Stimulated activated CD4-positive, alpha-beta T cell treated with anti-CD3 and anti-CD28 coated beads, Interleukin-4, amount 100 ng/mL, for 24 hours (primary cell): Measurements from ENCODE around the gene GDI2.
A peak's percentile ranks its signal among the peaks of the same experiment; 100 is the strongest.
"Not testable (repeated sequence)": the region's sequence is repeated elsewhere in the genome, so short reads cannot be mapped to it uniquely, and the experiment has no call there.

Source experiments
- DNase-seq: peaks from one replicate; pipeline ENCODE4 v3.0.0-alpha.2; 2020

GDI2 gene

DNA sequence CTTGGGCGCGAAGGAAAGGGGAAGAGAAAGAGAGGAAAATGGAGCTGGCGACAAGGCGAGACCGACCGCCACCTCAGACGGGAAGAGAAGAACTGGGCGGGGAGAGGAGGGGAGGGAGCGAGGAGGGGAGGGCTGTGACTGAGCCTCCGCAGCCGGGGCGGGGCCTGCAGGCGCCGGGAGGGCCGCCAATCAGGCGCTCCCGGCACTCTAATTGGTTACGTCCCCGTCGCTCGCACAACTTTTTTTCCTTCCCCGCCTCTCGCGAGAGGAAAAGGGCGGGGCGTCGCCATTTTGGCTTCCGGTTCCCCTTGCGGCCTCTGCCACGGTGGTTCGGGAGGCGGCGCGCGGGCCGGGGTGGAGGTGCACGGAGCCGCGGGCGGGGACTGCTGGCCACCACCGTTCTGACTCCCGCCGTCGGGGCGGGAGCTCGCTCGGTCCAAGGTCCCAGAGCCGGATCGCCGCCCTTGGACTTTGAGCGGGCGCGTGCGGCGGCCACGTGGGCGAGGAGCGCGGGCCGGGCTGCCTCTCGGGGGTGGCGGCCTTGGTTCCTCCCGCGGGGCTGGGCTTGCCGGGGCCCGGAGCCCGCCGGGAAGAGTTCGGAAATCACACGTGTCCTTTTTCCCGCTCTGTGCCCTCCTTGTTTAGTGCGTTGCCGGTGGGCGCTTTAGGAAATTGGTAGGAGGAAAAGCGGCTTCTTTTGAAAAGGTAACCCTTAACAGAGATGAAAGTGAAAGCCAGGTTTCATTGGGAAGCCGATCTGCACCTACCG lies at the start of gene GDI2:
GDI2 (minus strand) TSS at position 94 of the 769 bp plus-strand sequence. CDS start 176 bp downstream, outside the sequence.
- DNase-seq = peak; percentile 97

DNA sequence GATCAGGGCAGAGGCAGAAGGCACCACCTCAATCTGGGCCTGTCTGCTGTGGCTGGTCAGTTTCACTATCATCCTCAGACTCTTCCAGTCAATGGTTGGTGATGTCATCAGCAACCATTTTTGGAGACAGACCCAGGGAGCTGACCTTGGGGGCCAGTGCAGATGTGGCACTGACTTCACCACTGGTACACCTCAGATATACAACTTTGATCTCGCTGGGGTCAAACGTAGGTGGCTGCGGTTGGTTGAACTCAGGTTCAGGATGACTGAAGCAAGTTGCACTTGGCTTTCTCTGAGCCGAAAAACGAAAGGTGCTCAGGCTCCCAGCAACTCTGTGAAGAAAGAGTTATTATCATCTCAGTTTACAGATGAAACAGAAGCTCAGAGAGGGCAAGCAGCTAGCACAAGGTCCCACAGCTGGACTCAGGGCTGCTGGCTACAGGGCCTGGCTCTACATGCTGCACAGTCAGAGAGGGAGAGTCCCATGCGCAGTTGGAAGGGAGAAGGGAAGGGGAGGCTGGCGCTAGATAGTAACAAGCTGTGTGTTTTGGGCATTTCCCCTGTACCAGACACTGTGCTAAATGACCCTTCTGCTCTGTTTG lies 49.2 kb upstream of the GDI2 start:
- DNase-seq = no peak

DNA sequence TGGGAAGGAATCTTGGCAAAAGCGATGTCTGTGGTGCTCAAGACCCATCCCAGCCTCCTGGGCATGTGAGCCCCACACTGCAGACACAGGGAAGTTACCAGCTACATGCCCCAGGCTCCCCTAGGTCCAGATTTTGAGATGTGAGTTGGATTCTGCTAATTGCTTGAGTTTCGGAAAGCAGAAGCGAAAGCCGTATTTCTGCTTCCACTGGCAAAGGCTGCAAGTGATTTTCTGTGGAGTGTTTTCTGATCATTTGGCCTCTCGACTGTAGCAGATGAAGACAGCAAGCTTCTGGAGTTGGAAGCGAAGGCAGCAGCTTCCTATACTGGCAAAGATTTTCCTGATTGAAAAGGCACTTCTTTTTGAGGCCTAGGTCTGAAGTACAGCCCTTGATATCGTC lies 46.8 kb upstream of the GDI2 start:
- DNase-seq = no peak

DNA sequence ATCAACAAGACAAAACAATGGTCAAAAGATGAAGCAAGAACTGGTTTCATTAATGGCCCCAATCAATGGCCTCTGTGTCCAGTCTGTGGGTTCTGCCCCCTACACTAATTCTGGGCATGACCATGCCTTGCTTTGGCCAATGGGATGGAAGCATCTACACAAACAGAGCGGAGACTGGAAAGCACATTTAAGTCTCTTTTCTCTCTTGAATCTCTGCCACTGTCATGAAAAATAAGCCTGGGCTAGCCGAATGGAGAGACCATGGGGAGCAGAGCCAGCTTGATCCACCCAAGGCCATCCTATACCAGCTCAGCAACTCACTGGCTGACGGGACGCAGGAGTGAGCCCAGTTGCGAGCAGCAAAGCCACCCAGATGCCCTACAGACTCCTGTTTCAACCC lies 45.6 kb upstream of the GDI2 start:
- DNase-seq = no peak

DNA sequence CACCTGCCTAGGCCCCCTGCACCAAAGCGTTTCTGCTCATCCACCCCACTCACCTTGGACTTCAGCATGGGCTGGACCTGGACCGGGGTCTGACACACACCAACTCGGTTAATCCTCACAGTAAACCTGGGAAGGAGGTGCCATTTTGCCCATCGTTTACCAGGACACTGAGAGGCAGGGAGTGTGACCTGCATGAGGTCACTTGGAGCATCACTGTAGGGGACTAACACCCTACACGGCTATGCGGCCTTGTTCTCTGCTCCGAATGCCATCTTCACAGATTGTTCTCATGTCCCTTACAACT lies 43.4 kb upstream of the GDI2 start:
- no peak for DNase-seq

DNA sequence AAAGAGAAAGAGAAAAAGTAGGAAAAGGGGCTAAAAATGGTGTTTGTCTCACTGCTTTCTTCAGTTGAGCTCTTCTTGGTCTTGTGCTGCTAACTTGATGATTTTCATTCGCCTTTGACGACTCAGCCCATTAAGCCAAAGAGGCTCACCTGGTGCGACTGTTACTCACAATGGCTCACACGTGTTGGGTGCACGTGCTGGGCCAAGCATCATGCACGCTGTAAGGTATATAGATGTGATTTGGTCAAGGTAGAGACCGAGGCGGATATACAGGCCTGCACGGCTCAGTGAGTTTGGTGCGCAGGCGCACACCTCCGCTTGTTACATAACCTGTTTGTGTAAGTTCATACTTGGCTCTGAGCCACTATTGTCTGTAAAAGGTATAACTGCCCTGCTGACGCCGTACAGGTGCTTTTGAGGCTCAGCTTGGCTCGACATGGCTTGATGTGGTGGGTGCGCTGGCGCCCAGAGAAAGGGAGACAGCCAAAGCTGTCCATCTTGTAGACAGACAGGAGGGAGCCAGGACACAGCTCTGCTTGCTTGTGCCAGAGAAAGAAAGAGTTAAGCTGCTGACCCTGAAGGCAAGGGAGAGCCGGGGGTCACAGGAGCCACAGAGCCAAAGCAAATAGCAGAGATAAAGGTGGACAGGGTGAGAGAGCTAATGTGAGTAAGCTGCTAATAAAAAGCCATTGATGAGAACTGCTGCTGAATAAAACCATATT lies 42.9 kb upstream of the GDI2 start:
- DNase-seq = no peak

DNA sequence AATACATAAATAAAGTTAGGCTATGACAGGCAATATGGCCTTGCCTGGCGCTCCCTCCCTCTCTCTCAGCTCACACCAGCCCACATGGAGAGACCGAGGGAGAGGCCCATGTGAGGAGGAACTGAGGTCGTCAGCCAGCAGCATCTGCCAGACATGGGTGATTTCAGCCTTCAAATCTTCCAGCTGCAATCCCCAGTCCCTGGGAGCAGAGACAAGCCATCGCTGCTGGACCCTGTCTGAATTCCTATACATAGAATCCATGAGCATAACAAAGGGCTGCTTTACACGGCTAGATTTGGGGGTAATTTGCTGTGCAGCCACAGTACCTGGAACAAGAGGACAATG lies 40.9 kb upstream of the GDI2 start:
- DNase-seq = no peak

DNA sequence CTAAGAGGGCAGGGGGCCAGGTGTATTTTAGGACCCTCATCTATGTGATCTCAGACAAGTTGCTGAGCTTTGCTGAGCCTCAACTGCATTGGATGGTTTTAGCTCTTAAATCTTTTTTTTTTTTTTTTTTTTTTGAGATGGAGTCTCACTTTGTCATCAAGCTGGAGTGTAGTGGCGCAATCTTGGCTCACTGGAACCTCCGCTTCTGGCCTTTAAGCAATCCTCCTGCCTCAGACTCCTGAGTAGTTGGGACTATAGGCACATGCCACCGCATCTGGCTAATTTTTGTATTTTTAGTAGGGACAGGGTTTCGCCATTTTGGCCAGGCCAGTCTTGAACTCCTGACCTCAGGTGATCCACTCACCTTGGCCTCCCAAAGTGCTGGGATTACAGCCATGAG lies 33.4 kb upstream of the GDI2 start:
- DNase-seq = not testable (repeated sequence)

DNA sequence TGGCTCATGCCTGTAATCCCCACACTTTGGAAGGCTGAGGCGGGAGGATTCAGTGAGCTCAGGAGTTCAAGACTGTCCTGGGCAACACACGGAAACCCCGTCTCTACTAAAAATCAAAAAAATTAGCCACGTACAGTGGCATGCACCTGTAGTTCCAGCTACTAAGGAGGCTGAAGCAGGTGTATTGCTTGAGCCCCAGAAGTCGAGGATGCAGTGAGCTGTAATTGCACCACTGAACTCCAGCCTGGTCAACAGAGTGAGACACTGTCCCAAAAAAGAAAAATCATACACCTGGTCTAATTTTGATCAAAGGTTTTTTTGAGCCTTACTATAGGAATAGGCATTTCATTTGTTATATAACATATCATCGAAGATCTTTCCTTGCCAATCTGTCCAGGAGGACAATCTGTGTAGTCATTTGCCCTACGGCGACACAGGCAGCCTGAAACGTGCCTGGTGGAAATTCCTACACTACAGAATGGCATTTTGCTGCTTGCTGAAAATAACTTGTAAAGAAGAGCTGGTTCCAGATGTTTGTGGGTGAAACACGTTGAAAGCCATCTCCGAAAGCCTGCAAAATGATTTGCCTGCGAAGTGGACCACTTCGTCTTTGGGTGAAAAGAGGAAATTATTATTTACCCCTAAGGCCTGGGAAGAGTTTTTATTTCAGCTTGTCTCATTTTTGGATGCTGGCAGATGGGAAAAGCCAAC lies 31.3 kb upstream of the GDI2 start:
- no peak for DNase-seq

DNA sequence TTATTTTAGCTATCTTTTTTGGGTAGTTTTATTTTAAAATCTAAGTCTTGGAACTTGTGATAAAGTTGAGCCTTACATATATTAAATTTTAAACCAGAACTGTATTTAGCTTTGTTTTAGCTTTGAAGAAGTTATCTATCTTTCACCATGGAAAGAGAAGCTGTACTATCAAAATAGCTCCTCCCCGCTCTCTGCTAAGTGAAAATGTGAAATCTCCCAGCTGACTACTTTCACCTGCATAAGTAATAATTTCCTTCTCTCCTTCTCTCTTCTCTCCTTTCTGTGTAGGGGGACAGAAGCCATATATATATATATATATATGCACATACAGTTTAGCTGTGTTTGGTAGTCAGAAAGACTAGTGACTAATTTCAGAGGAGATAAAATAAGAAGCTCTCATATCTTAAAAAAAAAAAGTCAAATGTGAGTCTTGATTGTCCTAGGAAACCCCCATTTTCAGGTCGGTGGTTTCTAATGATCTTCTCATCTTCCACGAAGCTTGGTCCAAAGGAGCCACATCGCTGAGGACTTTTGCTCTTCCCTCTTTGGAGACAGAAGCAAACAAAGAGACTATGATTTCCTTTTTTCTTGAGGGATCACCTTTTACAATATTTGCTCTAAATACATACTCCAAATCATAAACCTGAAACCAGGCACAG lies 30.6 kb upstream of the GDI2 start:
- DNase-seq = no peak

DNA sequence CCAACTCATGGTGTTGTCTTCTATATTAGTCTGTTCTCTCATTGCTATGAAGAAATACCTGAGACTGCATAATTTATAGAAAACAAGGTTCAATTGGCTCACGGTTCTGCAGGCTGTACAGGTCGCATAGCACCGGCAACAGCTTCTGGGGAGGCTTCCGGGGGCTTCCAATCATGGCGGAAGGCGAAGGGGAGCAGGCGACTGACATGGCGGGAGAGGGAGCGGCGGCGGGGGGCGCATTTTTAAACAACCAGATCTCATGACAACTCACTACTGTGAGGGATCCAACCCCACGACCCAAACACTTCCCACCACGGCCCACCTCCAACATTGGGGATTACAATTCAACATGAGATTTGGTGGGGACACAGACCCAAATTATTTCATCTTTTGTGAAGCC lies 28.7 kb upstream of the GDI2 start:
- DNase-seq = no peak

DNA sequence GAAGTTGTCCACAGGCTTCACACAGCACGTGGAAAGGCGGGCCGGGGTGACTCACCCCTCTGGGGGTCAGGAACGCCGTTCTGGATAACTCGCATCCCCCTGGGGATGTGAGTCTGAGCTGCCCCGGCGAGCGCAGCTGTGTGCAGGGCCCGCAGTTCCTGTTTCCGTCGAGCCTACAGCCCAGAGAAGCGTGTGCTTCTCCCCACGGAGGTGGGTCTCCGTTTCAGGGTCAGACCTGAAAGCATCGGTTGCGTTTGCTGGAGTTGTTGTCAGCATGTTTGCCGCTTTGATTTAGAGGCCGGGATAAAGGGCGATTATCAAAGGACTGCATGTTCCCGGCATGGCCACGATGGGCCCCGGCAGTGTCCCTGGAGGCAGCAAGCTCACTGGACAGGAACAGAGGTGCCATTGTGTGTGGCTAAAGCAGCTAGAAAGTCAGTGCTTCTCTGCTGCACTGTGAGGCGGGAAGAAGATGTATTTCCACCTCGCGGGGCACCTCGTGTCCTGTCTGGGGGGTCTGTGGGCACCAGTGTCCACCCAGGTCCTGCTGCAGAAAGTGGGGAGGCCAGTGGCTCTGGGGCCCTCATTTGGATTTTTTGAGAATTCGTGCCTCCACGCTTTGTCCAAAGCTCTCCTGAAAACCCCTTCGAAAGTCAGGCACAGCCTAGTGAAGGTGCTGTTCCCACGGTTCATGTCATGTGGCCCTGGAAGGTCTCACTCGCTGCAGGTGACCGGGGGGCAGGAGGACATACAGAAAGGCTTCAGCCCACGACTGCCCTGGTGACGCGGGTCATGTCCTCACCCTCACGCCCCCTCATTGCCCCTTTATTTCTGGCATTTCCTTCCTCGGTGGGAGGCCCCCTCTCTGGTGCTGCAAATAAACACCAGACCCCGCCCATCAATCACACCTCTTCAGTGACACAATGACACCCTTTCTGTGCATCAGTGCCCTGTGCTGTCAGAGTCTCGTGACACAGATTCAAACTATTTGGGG lies 27.4 kb upstream of the GDI2 start:
- DNase-seq = no peak

DNA sequence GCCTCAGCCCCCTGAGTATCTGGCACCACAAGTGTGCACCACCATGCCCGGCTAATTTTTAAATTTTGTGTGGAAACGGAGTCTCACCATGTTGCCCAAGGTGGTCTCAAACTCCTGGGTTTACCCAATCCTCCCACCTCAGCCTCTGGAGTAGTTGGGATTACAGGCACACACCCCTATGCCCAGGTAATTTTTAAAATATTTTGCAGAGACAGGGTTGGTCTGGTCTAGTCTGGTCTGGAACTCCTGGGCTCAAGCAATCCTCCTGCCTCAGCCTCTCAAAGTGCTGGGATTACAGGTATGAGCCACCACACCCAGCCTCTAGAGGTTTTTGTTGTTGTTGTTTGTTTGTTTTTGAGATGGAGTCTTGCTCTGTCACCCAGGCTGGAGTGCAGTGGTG lies 22.9 kb upstream of the GDI2 start:
- not testable (repeated sequence) for DNase-seq

DNA sequence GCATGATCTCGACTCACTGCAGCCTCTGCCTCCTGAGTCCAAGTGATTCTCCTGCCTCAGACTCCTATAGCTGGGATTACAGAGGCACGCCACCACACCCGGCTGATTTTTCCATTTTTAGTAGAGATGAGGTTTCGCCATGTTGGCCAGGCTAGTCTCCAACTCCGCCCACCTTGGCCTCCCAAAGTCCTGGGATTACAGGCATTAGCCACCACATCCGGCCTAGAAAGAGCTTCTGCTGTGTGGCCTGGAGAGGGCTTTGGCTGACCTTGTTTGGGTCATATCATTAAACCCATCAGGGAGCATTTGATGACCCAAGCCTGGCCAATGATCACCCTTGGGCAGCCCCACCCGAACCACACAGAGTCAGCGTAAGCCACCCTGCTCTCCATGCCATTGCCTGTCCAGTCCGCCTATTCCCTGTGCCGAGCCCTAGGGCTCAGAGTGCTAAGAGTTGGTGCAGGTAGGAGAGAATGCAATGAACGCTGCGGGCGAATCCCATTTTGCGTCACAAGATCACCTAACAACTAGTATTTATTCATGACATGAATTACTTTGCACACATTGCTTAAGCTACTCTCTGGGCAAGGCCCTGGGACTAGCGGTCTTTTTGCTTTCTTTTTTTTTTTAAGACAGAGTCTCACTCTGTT lies 22.3 kb upstream of the GDI2 start:
- DNase-seq = no peak

DNA sequence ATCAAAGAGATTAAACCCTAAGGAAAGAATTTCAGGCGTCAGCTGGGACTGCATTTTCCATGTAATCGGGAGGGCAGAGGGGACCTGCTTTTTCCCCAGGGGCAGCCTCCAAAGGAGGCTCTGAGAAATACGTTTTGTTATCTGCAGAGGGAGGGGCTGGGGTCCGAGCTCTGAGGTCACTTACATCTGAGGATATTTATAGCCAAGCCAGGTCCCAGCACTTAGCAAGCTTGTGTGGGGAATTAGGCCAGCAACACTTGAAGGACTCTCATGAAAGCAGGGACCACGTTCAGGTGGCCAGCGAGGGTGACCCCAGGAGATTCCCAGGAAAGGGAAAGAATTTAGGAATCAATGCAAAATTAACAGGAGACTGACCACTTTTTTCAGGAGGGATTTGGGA lies 20.6 kb upstream of the GDI2 start:
- no peak for DNase-seq

DNA sequence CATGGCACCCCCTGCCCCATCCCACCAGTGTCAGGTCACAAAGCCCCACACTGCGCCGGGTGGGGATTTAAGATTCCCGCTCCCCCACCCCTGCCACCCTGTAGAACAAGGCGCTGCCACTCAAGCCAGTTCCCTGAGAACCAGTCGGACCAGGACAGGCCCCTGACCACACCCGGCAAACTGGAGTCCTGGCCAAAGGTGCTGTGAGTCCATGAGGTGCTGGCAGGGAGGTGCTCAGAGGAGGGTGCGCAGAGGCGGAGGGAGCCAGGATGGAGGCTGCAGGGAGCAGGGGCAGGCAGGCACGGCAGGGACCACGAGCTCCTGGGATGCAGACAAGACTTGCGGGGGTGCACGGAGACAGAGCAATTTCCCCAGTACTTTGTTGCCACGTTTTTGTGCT lies 19.7 kb upstream of the GDI2 start:
- no peak for DNase-seq

DNA sequence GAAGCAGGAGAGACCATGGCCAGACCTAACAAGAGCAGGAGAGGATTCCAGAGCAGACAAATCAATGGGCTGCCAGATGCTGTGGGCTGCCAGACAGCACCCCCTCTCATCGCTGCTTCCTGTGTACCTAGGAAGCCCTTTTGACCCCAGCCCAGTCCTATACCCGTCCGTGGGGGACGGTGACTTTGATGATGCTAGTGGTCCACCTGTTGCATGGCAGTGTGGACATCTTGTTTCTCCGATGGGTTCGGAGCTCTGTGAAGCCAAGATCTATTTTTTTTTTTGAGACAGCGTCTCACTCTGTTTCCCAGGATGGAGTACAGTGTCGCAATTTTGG lies 18.2 kb upstream of the GDI2 start:
- DNase-seq = no peak

DNA sequence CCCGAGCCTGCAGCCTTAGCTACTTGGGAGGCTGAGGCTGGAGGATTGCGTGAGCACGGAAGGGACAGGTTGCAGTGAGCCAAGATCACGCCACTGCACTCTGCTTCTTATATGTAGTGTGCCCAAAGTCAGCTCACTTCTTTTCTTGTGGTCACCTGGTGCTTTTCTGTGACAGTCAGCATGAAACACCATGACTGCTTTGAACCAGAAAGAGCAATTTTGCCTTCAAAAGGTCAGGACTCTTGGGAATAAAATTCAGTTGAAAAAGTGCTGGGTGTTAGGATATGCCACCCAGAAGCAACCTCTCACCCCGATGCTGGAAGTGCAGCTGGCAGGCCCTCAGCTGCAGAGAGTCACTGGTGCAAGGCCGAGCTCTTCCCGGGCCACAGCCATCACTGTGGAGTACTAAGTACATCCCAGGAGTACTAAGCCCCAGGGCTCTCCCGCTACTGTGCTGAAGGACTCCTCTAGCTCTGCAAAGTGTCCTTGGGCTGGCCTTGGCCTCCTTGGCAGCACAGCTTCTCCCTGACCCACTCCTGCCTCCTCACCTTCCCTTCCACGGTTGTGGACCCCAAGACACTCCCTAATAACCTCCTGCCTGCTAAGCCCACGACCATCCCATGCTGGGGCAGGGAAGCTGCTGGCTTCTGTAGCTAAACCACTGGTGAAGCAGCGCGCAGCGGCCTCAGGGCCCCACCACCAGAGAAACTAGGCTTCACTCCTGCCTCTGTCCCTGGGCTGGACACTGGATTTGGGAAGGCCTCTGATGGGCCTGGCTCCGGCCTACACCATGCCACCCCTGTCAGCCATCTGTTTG lies 17.6 kb upstream of the GDI2 start:
- DNase-seq = no peak

DNA sequence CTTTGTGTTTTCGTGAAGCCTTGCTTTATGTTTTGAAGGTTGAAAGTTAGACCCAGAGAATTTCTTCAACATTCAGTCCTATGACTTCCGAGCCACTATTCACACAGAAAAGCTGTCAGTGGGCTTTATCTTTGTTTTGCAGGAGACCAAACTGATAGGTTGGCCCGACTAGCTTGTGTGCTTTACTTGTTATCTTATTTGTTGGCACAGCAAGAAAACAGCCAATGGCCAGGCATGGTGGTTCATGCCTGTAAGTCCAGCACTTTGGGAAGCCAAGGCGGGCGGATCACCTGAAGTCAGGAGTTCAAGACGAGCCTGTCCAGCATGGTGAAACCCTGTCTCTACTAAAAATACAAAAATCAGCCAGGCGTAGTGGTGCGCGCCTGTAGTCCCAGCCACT lies 16.0 kb upstream of the GDI2 start:
- no peak for DNase-seq

DNA sequence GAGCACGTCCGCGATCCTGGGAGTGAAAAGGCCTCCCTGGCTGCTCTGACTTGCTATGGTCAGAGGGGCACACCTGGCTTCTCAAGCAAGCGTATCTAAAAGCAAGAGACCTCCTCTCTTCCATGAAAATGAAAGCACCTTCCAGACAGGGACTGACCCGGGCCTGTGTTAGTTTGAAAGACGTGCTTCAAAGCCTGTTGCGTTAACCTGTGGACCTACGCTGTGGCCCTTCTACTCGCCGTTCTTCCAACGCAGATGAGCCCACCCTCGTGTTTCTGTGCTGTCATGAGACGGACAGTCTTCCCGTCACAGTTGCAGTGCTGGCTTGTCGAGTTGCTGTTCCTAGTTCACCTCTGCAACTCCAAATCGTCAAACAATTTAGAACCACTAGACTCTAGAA lies 15.5 kb upstream of the GDI2 start:
- no peak for DNase-seq

DNA sequence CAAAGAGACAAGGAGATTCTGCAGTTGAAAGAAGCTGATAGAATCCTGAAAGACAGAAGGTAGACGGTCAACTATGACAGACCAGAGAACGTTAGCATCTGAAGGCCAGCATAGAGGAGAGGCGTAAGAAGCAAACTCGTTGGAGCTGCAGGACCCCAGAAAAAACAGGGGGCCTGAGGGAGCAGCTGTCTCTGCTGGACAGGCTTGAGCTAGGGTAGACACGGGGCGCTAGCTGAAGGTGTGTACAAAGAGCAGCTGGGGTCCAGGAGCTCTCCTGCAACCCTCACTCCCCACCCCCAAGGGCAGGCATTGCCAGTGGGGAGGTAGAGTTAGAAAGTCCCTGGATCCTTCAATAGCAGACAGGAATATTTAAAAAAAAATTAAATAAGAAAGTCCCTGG lies 14.6 kb upstream of the GDI2 start:
- DNase-seq = no peak
